Smooth muscle cell of the umbilical artery (primary cell): Measurements from ENCODE around the gene ZNF33A. TPM values are rescaled to one million over a fixed set of nuclear protein-coding genes. Genes with fewer than 3 reads are reported as not detected.

ENCODE experiments used
- total RNA-seq: library from RNA; depleted of rRNA; stranded (reverse); fragments of >200 nt; gene quantifications from 2 replicates; pipeline ENCODE4 v1.2.3, GENCODE V29; 2014

Gene ZNF33A
- total RNA-seq: 14.3 and 16.5 TPM in 2 replicates

DNA sequence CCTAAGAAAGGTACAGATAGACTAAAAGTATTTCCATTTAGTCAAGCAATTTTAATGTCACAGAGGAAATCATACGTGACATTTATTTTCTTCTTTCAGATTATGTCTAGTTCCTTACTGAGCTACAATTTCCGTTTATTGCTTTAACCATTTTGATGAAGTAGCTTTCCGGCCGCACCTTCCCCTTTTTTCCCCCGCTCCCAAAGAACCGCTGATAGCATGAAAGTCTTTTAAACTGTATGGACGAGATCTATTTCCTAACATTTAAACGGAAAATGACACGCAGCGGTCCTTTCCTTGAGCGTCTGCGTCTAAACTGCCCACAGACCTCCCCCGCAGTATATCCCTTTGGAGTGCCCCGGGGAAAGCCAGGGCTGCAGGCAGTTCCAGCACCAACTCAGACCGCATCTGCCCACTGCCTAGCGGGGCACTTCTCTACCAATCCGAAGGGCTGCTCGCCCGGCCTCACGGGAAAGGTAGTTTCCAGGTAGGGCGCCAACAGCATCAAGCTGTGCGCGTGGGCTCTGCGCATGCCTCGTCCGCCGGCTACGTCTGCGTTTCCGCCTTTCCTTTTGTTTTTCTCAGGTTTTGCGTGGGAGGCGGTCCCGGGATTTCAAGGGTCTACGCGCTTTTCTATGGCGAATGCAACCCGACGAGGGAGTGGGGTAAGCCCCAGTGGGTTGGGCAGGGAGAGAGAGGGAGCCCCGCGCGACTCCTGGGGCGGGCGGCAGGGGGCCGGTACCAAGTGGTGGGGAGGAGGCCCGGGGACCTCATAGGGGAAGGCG lies at the start of gene ZNF33A:
TSS of gene ZNF33A (plus strand) at position 557 of the 785 bp plus-strand sequence. CDS start 1,667 bp downstream, outside the sequence.

GRCh38 chr10:37976091-37976879 lies 34.2 kb upstream of the ZNF33A start, which contains the start of gene ZNF25:
Gene ZNF25, minus strand, starts transcription at chr10:37976647. Its CDS starts 4,925 bp downstream, at chr10:37971722.

GRCh38 chr10:38094158-38094926 lies 83.9 kb downstream of the ZNF33A start, which contains the start of gene ZNF37A:
Gene ZNF37A, plus strand, starts transcription at chr10:38094337. Its CDS starts 2,281 bp downstream, at chr10:38096618.

Other genes starting within 250 kb of the ZNF33A start
- gene ZNF248, start 153.1 kb upstream of the ZNF33A start, total RNA-seq: 10.4 and 14.8 TPM in 2 replicates
- 17.2 and 18.1 TPM in 2 replicates for gene ZNF25, start 34.0 kb upstream of the ZNF33A start, total RNA-seq
- gene ZNF37A, start 83.7 kb downstream of the ZNF33A start, total RNA-seq: 12.8 and 17.1 TPM in 2 replicates